Endodermal cell (in vitro differentiated cells): ENCODE data around the gene ABHD8. TPM values are rescaled to one million over a fixed set of nuclear protein-coding genes. Genes with fewer than 3 reads are reported as not detected.

Source experiments
- DNase-seq: peaks from one replicate; pipeline ENCODE4 v3.0.0-alpha.2; 2017
- H3K27ac ChIP-seq: 2 replicates; pipeline ENCODE4 v1.5.1; 2013; ENCODE audit warnings: mild to moderate bottlenecking, low read depth, low read length, moderate library complexity
- H3K27me3 ChIP-seq: 2 replicates; pipeline ENCODE4 v1.6.1; 2013; ENCODE audit warnings: mild to moderate bottlenecking, low read length, moderate library complexity; ENCODE audit not compliant: insufficient read depth, control insufficient read depth, poor library complexity, severe bottlenecking
- H3K36me3 ChIP-seq: 2 replicates; pipeline ENCODE4 v1.7.0; 2013; ENCODE audit warnings: mild to moderate bottlenecking, low read length, moderate library complexity; ENCODE audit not compliant: control insufficient read depth, insufficient read depth
- H3K4me1 ChIP-seq: one replicate; pipeline ENCODE4 v1.7.0; 2013; ENCODE audit warnings: low read length; ENCODE audit not compliant: control insufficient read depth, insufficient read depth
- H3K4me3 ChIP-seq: 2 replicates; pipeline ENCODE4 v1.5.1; 2013; ENCODE audit warnings: mild to moderate bottlenecking, low read length, moderate library complexity
- H3K9ac ChIP-seq: 2 replicates; pipeline ENCODE4 v1.6.1; 2013; ENCODE audit warnings: mild to moderate bottlenecking, low read length, moderate library complexity; ENCODE audit not compliant: poor library complexity, severe bottlenecking; ENCODE audit errors: extremely low read depth
- H3K9me3 ChIP-seq: 2 replicates; pipeline ENCODE4 v1.6.1; 2013; ENCODE audit warnings: mild to moderate bottlenecking, low read length, moderate library complexity; ENCODE audit not compliant: control insufficient read depth
- H3K27ac Mint-ChIP-seq: 2 replicates; pipeline ENCODE4 v1.8.0; 2020; ENCODE audit warnings: mixed read lengths
- H3K27me3 Mint-ChIP-seq: 2 replicates; pipeline ENCODE4 v1.8.0; 2021; ENCODE audit warnings: mild to moderate bottlenecking, mixed read lengths; ENCODE audit not compliant: insufficient read depth
- H3K36me3 Mint-ChIP-seq: 2 replicates; pipeline ENCODE4 v1.8.0; 2020; ENCODE audit warnings: low read depth, mixed read lengths
- H3K4me1 Mint-ChIP-seq: 2 replicates; pipeline ENCODE4 v1.8.0; 2020; ENCODE audit warnings: mixed read lengths
- H3K4me3 Mint-ChIP-seq: 2 replicates; pipeline ENCODE4 v1.8.0; 2020; ENCODE audit warnings: mild to moderate bottlenecking, moderate library complexity, mixed read lengths
- H3K9me3 Mint-ChIP-seq: 2 replicates; pipeline ENCODE4 v1.8.0; 2020; ENCODE audit warnings: mild to moderate bottlenecking, mixed read lengths
- WGBS, 2 experiments: methylation state at CpG; one replicate each; pipeline versions ENCODE4 v1.1.5 to v1.1.7; 2013; ENCODE audit warnings: missing lambda C conversion rate in 2 of 2, mixed read lengths in 1 of 2; ENCODE audit not compliant: insufficient coverage in 1 of 2, insufficient read length in 1 of 2; 5-methylcytosine and 5-hydroxymethylcytosine counted together
- total RNA-seq, 2 donors: library from RNA; stranded (reverse); fragmentation: NEBNext Ultra II Directional in 1 of 2; extraction: Animal tissue kit (Norgen Biotek cat#: 25700) in 1 of 2; gene quantifications; 2 replicates in 1 of 2; 3 replicates in 1 of 2; pipeline ENCODE4 v1.2.1, GENCODE V29; 2021
- TF ChIP-seq, protein P1 (sequence below): fragments of 200-600 bp; sonication (generic); conservative IDR thresholded peaks from 2 replicates; pipeline ENCODE4 v1.5.0; 2021; ENCODE audit warnings: antibody characterized with exemption, mild to moderate bottlenecking

ABHD8 gene
- total RNA-seq, 2 donors from 2014 or later = 11.6 to 21.1 TPM

DNA sequence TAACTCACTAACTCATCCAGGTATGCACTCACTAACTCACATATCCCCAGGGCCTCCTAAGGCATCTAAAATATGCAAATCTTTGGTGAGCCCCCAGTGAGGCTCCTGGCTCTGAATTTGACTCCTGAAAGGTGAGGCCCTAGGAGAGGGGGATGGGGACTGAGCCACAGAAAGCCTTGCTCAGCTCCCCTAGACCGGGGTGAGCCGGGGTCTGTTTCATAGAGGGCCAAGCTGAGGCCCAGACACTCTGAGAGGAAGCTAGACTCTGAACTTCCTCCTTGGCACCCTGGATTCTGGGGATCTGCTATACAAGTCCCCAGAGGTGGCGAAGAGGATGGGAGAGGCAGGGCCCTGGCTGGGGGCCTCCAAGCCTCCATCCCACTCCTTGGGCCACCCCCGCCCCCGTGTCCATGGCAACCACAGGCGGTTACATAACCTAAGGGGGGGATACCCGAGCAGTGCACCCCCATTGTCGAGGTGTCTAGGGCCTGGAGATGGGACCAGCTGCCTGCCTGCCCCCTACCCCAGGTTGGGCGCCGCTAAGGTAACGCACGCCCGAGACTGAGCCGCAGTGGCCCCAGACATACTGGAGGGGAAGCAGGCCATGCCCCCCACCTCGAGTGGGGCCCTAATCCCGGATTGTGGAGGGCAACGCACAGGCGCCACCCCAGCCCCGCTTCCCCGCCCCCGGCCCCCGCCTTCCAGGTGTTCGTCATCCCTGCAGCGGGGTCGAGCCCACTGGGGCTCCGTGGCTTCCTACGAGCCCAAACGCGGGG is 646 bp downstream of the ABHD8 start:
- peaks cover 12% of the 10 kb centered on the region for H3K4me1 Mint-ChIP-seq
- H3K4me1 ChIP-seq = no peaks in the 10 kb centered on the region
- H3K36me3 Mint-ChIP-seq = peaks cover 15% of the 10 kb centered on the region
- peak overlapping the region; percentile 73 for H3K4me3 ChIP-seq
- WGBS, 2 experiments = 20 to 21% methylated on average over 16 to 29 of the region's 29 CpGs
- peaks cover 5% of the 10 kb centered on the region for H3K9me3 ChIP-seq
- DNase-seq = peak; percentile 68
- peaks cover 10% of the 10 kb centered on the region for H3K9me3 Mint-ChIP-seq
- peaks cover 6% of the 10 kb centered on the region for H3K36me3 ChIP-seq
- peak overlapping the region; percentile 49 for H3K9ac ChIP-seq
- TF ChIP-seq, protein P1, sequence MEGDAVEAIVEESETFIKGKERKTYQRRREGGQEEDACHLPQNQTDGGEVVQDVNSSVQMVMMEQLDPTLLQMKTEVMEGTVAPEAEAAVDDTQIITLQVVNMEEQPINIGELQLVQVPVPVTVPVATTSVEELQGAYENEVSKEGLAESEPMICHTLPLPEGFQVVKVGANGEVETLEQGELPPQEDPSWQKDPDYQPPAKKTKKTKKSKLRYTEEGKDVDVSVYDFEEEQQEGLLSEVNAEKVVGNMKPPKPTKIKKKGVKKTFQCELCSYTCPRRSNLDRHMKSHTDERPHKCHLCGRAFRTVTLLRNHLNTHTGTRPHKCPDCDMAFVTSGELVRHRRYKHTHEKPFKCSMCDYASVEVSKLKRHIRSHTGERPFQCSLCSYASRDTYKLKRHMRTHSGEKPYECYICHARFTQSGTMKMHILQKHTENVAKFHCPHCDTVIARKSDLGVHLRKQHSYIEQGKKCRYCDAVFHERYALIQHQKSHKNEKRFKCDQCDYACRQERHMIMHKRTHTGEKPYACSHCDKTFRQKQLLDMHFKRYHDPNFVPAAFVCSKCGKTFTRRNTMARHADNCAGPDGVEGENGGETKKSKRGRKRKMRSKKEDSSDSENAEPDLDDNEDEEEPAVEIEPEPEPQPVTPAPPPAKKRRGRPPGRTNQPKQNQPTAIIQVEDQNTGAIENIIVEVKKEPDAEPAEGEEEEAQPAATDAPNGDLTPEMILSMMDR = no peak
- no peaks in the 10 kb centered on the region for H3K27me3 Mint-ChIP-seq
- no peak overlapping the region for H3K27ac Mint-ChIP-seq
- no peak overlapping the region for H3K27ac ChIP-seq
- peak overlapping the region; percentile 61 for H3K4me3 Mint-ChIP-seq
- no peaks in the 10 kb centered on the region for H3K27me3 ChIP-seq

DNA sequence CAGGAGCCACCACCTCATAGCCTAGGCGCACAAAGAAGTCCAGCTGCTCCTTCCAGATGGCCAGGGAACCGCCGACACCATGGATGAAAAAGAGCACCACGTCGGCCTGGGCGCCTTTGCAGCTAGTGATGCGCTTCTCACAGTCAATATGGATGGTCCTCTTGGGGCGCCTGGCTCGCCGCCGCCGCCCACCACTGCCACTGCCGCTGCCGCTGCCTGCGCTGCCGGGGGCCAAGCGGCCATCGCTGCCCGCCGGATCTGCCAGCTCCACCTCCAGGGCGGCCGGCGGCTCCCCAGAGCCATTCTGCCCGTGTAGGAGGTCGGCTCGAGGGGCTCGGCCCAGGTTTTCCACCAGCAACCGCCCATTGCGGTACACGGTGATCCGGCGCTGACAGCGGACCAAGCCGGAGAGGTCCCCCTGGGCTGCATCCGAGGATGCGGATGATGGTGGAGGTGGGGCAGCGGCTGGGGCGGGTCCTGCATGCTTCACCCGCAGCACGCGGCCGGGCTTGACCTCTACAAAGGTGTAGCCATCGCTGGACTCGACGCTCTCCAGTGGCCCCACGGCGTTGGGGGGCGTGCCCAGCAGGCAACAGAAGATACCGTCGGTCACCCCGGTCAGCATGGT is 2.1 kb downstream of the ABHD8 start:
- Mint-ChIP-seq H3K36me3 (peaks cover 21% of the 10 kb centered on the region), H3K9me3 (peaks cover 13% of the 10 kb centered on the region), H3K4me3 (no peak overlapping the region), H3K4me1 (peaks cover 8% of the 10 kb centered on the region), H3K27me3 (no peaks in the 10 kb centered on the region), H3K27ac (no peak overlapping the region)
- Histone ChIP-seq H3K36me3 (peaks cover 9% of the 10 kb centered on the region), H3K4me3 (no peak overlapping the region), H3K9me3 (peaks cover 10% of the 10 kb centered on the region), H3K27me3 (no peaks in the 10 kb centered on the region), H3K4me1 (no peaks in the 10 kb centered on the region), H3K27ac (no peak overlapping the region), H3K9ac (no peak overlapping the region)
- 95 to 97% methylated on average over 34 to 51 of the region's 51 CpGs for WGBS, 2 experiments
- TF ChIP-seq, protein P1 = no peak
- no peak for DNase-seq

DNA sequence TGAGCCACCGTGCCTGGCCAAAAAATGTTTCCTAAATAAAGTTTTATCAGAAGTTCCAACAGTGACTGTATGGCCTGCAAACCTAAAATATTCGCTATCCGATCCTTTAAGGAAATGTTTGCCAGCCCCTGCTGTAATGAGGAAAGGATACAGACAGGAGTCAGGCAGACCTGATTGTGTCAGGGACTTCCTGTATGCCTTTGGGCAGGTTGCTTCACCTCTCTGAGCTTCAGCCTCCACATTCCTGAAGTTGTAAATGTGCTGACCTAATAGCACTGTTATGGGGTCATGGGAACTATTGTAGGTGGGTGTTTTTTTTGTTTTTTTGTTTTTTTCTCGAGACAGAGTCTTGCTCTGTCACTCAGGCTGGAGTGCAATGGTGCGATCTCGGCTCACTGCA is 6.2 kb downstream of the ABHD8 start:
- no peak for DNase-seq

More for the DNA sequence above, 6.2 kb downstream of the ABHD8 start:
- H3K27ac ChIP-seq = no peak overlapping the region
- no peaks in the 10 kb centered on the region for H3K4me1 ChIP-seq
- Mint-ChIP-seq H3K27ac (no peak overlapping the region), H3K4me3 (no peak overlapping the region), H3K4me1 (peaks cover under 1% of the 10 kb centered on the region), H3K9me3 (peaks cover 13% of the 10 kb centered on the region), H3K36me3 (peaks cover 26% of the 10 kb centered on the region), H3K27me3 (no peaks in the 10 kb centered on the region)
- H3K36me3 ChIP-seq = peaks cover 20% of the 10 kb centered on the region
- peaks cover 10% of the 10 kb centered on the region for H3K9me3 ChIP-seq
- no peak overlapping the region for H3K4me3 ChIP-seq
- 90 to 98% methylated on average over 6 of the region's 6 CpGs for WGBS, 2 experiments
- H3K9ac ChIP-seq = no peak overlapping the region
- no peaks in the 10 kb centered on the region for H3K27me3 ChIP-seq
- TF ChIP-seq, protein P1 = no peak
